Inflammatory macrophage treated with lipopolysaccharide for 4 hours (primary cell): ENCODE data around the gene NLRP10.
"Not testable (repeated sequence)": the region's sequence is repeated elsewhere in the genome, so short reads cannot be mapped to it uniquely, and the experiment has no call there.

Source experiments
- DNase-seq: peaks from one replicate; pipeline ENCODE4 v3.0.0-alpha.2; 2020

NLRP10 gene

DNA sequence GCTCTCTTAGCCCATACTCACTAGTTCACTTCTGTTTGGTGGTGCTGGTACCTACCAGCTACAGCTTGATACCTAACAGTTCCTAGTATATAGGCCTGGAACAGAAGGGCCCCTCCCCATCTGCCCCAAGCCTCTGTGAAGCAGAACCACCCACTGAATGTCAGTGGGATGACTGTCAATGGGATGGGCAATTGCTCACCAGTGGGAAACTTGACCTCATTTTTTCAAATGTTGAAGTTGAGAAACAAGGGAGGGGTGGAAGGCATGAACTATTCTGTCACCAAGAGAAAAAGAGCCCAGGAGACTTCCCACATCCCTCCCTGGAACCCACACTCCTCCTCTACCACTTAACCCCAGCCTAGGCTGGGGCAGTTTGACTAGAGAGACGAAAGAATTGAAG lies at the start of gene NLRP10:
Gene NLRP10 (minus strand): TSS at position 62 of the 400 bp plus-strand sequence. CDS start 1,952 bp downstream, outside the sequence.
- DNase-seq = no peak

- DNase-seq = no peak
Measured at GRCh38 chr11:8013833-8014232, 48.6 kb upstream of the NLRP10 start.

DNA sequence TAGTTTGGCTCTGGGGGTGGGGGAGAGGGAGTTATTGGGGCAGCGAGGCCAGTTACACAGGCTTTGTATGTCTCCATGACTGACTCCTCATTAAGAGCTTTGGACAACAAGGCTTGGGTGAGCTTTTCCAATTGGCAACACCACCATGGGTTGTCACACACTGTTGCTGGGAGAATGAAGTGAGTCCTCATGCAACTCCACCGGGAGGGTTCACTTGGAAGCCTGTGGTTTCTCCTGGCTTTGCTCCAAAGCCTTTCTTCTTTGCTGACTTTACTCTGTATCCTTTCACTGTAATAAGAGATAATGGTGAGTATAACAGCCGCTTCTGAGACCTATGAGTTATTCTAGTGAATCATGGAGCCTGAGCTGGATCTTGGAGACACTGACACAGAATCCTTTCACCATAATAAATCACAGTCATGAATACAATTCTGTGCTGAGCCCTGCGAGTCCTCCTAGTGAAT lies 46.8 kb upstream of the NLRP10 start:
- no peak for DNase-seq

- DNase-seq = peak; percentile 48
Measured at GRCh38 chr11:8011371-8011770, 46.1 kb upstream of the NLRP10 start.

DNA sequence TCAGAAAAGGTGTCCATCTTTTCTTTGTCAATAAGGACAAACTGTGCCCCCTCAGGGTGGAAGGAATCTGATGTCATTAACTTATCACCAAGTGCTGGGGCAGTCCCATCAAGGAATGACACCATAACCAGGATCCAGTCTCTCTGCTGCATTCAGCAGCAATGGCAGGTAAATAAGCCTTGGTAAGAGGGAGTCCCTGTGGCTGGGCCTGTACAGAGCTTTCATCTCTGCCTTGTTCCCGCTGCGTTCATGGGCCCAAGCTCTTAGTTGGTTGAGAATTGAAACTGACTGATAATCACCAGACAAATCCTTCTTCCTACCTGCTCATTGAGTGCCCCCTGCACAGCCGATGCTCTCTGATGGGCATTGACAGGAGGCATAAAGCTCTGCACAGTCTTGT lies 44.6 kb upstream of the NLRP10 start:
- DNase-seq = no peak

DNA sequence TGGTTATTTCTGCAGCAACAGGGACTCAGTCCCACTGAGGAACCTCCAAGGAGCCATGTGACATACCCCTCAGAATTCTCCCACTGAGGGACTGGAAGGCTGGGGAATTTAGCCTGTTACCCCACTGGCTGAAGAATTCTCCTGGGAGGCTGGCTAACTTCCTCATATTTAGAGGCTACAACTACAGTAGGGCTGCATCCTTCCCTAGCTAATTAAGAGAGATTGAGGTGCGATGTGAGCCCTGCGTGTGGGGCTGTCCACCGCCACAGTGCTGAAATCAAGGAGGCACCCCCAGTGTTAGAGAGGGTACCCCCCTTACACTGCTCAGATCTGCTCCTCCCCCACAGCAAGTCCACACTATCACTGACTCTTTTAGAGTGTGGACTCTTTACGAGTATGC lies 43.0 kb upstream of the NLRP10 start:
- DNase-seq = no peak

DNA sequence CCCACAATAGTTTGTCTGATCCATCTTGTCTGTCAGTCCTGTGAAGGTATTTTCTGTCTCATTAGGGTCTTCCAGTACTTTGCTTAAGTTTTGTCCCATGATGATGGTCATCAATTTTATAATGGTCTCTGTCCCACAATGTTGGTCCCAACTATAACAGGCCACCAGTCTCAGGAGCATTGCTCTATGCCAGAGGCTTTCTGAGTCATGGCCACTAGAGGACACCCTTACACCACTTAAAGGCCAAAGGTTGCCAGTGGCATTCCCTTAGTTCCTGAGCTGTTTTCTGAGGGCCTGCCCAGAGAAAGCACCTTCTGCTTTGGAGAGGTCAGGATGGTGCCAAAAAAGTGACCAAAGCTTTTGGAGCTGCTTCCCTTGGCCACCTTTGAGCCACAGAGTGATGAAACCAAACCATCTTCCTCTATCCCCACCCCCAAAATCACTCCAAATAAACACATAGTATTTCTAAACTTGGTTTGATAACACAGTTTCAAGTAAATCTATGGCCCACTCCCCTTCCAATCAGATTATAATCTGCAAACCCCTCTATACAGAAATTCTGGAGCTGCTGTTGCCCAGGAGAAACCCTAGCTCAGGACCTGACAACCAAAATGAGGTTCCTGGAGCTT lies 41.2 kb upstream of the NLRP10 start:
- DNase-seq = peak; percentile 50

GRCh38 chr11:8005556-8005955 lies 40.3 kb upstream of the NLRP10 start:
- no peak for DNase-seq

- DNase-seq = no peak
Measured at GRCh38 chr11:8004008-8004407, 38.8 kb upstream of the NLRP10 start.

GRCh38 chr11:8003187-8003586 lies 37.9 kb upstream of the NLRP10 start:
- DNase-seq = no peak

DNA sequence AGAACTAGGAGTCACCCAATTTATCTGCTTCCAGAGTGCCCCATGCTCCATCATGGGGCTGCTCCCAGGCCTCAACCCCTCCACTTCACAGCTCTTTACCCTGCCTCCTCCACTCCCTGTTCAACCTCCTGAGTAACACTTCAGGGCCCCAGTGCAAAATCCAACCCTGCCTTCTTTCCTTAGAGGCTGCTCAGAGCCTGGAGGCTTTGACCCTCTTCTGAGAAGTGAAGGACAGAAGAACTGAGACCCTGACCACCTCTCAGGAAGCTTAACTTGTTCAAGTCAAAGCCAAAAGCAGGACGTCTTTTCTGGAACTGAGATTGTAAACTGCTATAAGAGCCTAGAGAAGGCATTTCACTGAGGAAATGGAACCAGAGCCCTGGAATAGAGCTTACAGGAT lies 37.4 kb upstream of the NLRP10 start:
- no peak for DNase-seq

DNA sequence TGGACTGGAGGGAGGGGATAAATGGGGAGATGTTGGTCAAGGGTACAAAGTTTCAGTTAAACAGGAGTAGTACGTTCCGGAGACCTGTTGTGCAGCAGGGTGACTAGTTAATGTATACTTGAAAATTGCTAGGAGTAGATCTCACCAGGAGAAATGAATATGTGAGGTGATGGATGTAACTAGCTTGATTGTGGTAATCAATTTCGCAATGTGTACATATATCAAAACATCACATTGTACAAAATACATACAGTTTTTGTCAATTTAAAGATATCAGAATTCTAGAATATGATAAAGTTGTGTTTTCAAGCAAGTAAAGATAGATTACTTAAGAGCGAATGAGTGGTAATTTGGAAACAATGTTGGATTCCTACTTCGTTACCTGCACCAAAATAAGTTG lies 35.1 kb upstream of the NLRP10 start:
- DNase-seq = no peak

- no peak for DNase-seq
Measured at GRCh38 chr11:7999795-8000194, 34.5 kb upstream of the NLRP10 start.

- no peak for DNase-seq
Measured at GRCh38 chr11:7994581-7995278, 29.5 kb upstream of the NLRP10 start.

GRCh38 chr11:7987560-7987883 lies 22.3 kb upstream of the NLRP10 start:
- not testable (repeated sequence) for DNase-seq

- peak; percentile 99 for DNase-seq
Measured at GRCh38 chr11:7986768-7987559, 21.7 kb upstream of the NLRP10 start, which contains the start of gene EIF3F. Gene EIF3F (plus strand): TSS chr11:7987337. CDS start chr11:7987353, 16 bp downstream.

- no peak for DNase-seq
Measured at GRCh38 chr11:7983832-7984590, 18.8 kb upstream of the NLRP10 start.

DNA sequence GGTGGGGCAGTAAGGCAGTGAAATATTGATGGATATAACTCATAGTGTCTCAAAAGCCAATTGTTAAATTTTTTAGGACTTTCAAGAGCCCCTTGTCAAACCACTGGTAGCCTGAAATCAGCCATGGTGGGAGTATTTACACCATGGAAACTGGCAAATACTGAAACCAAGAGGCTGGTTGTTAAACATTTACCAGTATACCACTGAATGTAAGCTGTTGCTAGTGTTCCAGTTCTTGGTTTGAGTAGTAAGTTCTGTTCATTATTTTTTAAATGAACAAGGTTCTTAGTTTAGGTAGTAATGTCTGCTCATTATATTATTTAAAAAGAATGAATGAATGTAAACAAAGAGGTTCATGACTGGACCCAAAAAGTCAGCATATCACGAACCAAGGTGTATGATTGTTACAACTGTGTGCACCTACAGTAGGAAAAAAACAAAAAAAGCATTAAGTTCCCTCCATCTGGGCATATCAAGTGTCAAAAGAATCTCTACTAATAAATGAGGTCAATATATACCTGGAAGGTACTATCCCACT lies 17.4 kb upstream of the NLRP10 start:
- no peak for DNase-seq

- no peak for DNase-seq
Measured at GRCh38 chr11:7981619-7982157, 16.4 kb upstream of the NLRP10 start.

- DNase-seq = peak; percentile 1
Measured at GRCh38 chr11:7977232-7977917, 12.1 kb upstream of the NLRP10 start.

DNA sequence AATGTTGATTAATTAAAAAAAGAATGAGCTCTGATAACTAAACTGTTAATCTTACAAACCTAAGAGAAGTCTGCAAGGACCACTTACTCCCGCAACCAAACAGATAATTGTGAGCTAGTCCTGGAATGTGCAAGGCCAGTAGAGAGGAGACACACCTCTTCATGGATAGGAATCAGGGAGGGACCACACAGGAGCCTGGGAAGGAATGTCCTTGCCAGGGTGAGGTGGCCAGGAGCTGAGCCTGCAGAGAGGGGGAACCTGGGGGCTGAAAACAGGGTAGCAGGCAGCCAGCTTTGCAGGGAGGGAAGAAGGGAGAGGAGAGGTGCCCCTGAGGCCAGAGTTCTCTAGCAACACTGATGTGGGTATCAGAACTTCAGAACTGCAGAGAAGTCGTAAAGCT lies 9.4 kb upstream of the NLRP10 start:
- DNase-seq = no peak

DNA sequence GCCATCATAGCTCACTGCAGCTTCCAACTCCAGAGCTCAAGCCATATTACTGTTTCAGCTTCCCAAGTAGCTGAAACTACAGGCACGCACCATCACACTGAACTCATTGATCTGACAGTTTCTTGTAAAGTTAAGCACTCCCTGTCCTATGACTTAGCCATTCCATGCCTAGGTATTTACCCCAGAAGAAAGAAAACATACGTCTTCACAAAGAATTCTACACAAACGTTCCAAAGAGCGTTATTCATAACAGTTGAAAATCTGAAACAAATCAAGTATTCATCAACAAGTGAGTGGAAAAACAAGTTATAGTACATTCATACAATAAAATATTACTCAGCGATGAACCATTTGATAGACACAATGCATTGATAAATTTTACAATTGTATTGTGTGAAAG lies 7.8 kb upstream of the NLRP10 start:
- no peak for DNase-seq
